ENCODE data around the gene TNFRSF1B. TPM values are rescaled to one million over a fixed set of nuclear protein-coding genes. Genes with fewer than 3 reads are reported as not detected.

The TNFRSF1B gene
- total RNA-seq, 1 donor from 2014 or later: 16.2 TPM

GRCh38 chr1:12249181-12249580 lies 82.4 kb downstream of the TNFRSF1B start:
- H3K27me3 ChIP-seq (ENCODE audit: low read depth): no peaks in the 10 kb centered on the region
- no peak overlapping the region for H3K4me3 ChIP-seq
- H3K36me3 ChIP-seq: peaks cover 89% of the 10 kb centered on the region
- peaks cover 10% of the 10 kb centered on the region for H3K4me1 ChIP-seq
- DNase-seq: no peak
- H3K9me3 ChIP-seq (replicated peaks): no peaks in the 10 kb centered on the region
- intact Hi-C loops (cut with micrococcal nuclease): no loop called here
- no peak for TF ChIP-seq CTCF (IDR thresholded peaks at IDR 0.05; ENCODE audit: borderline replicate concordance)
- no peak overlapping the region for H3K27ac ChIP-seq (replicated peaks)

GRCh38 chr1:12249748-12250147 lies 83.0 kb downstream of the TNFRSF1B start:
- no peak overlapping the region for H3K27ac ChIP-seq (replicated peaks)
- intact Hi-C loops (cut with micrococcal nuclease): no loop called here
- H3K4me1 ChIP-seq: peaks cover 10% of the 10 kb centered on the region
- H3K4me3 ChIP-seq: no peak overlapping the region
- H3K36me3 ChIP-seq: peaks cover 89% of the 10 kb centered on the region
- H3K9me3 ChIP-seq (replicated peaks): no peaks in the 10 kb centered on the region
- DNase-seq: no peak
- H3K27me3 ChIP-seq (ENCODE audit: low read depth): no peaks in the 10 kb centered on the region
- no peak for TF ChIP-seq CTCF (IDR thresholded peaks at IDR 0.05; ENCODE audit: borderline replicate concordance)

GRCh38 chr1:12251442-12251841 lies 84.7 kb downstream of the TNFRSF1B start:
- no peak overlapping the region for H3K4me3 ChIP-seq
- H3K4me1 ChIP-seq: peaks cover 7% of the 10 kb centered on the region
- H3K27ac ChIP-seq (replicated peaks): no peak overlapping the region
- no peaks in the 10 kb centered on the region for H3K27me3 ChIP-seq (ENCODE audit: low read depth)
- peaks cover 87% of the 10 kb centered on the region for H3K36me3 ChIP-seq
- intact Hi-C loops (cut with micrococcal nuclease): no loop called here
- TF ChIP-seq CTCF (IDR thresholded peaks at IDR 0.05; ENCODE audit: borderline replicate concordance): no peak
- no peak for DNase-seq
- H3K9me3 ChIP-seq (replicated peaks): no peaks in the 10 kb centered on the region

GRCh38 chr1:12255913-12256312 lies 89.1 kb downstream of the TNFRSF1B start:
- DNase-seq: no peak
- no peaks in the 10 kb centered on the region for H3K4me1 ChIP-seq
- no peak overlapping the region for H3K27ac ChIP-seq (replicated peaks)
- peaks cover 96% of the 10 kb centered on the region for H3K36me3 ChIP-seq
- no peak for TF ChIP-seq CTCF (IDR thresholded peaks at IDR 0.05; ENCODE audit: borderline replicate concordance)
- no peak overlapping the region for H3K4me3 ChIP-seq
- intact Hi-C loops (cut with micrococcal nuclease): no loop called here
- H3K9me3 ChIP-seq (replicated peaks): no peaks in the 10 kb centered on the region
- no peaks in the 10 kb centered on the region for H3K27me3 ChIP-seq (ENCODE audit: low read depth)

- TF ChIP-seq CTCF (IDR thresholded peaks at IDR 0.05; ENCODE audit: borderline replicate concordance): no peak
- intact Hi-C loops (cut with micrococcal nuclease): no loop called here
- no peak overlapping the region for H3K4me3 ChIP-seq
- no peaks in the 10 kb centered on the region for H3K27me3 ChIP-seq (ENCODE audit: low read depth)
- H3K4me1 ChIP-seq: no peaks in the 10 kb centered on the region
- H3K36me3 ChIP-seq: peaks cover 96% of the 10 kb centered on the region
- H3K27ac ChIP-seq (replicated peaks): no peak overlapping the region
- no peak for DNase-seq
- no peaks in the 10 kb centered on the region for H3K9me3 ChIP-seq (replicated peaks)
Measured at GRCh38 chr1:12258272-12258671, 91.5 kb downstream of the TNFRSF1B start.

Small RNA genes within 50 kb of the gene (microRNA-seq; reads per million reads assigned to microRNA genes)
- not detected for gene MIR4632
- gene MIR7846: not detected

Other genes with a start within 250 kb of the TNFRSF1B start
- gene KIAA2013, start 240.6 kb upstream of the TNFRSF1B start, total RNA-seq: 40.9 TPM
- gene PLOD1, start 232.3 kb upstream of the TNFRSF1B start, total RNA-seq: 61.6 TPM
- 663 TPM for gene MFN2, start 186.5 kb upstream of the TNFRSF1B start, total RNA-seq
- gene MIIP, start 147.5 kb upstream of the TNFRSF1B start, total RNA-seq: 16.2 TPM
- 0.82 TPM for gene TNFRSF8, start 103.7 kb upstream of the TNFRSF1B start, total RNA-seq
- gene VPS13D, start 63.0 kb downstream of the TNFRSF1B start, total RNA-seq: 71.6 TPM